Endodermal cell (in vitro differentiated cells): ENCODE measurements around the gene PLA2R1. TPM values are rescaled to one million over a fixed set of nuclear protein-coding genes. Genes with fewer than 3 reads are reported as not detected.

Experiments used
- DNase-seq: peaks from one replicate; pipeline ENCODE4 v3.0.0-alpha.2; 2017
- H3K27ac ChIP-seq: 2 replicates; pipeline ENCODE4 v1.5.1; 2013; ENCODE audit warnings: mild to moderate bottlenecking, low read depth, low read length, moderate library complexity
- H3K27me3 ChIP-seq: 2 replicates; pipeline ENCODE4 v1.6.1; 2013; ENCODE audit warnings: mild to moderate bottlenecking, low read length, moderate library complexity; ENCODE audit not compliant: insufficient read depth, control insufficient read depth, poor library complexity, severe bottlenecking
- H3K36me3 ChIP-seq: 2 replicates; pipeline ENCODE4 v1.7.0; 2013; ENCODE audit warnings: mild to moderate bottlenecking, low read length, moderate library complexity; ENCODE audit not compliant: control insufficient read depth, insufficient read depth
- H3K4me1 ChIP-seq: one replicate; pipeline ENCODE4 v1.7.0; 2013; ENCODE audit warnings: low read length; ENCODE audit not compliant: control insufficient read depth, insufficient read depth
- H3K4me3 ChIP-seq: 2 replicates; pipeline ENCODE4 v1.5.1; 2013; ENCODE audit warnings: mild to moderate bottlenecking, low read length, moderate library complexity
- H3K9ac ChIP-seq: 2 replicates; pipeline ENCODE4 v1.6.1; 2013; ENCODE audit warnings: mild to moderate bottlenecking, low read length, moderate library complexity; ENCODE audit not compliant: poor library complexity, severe bottlenecking; ENCODE audit errors: extremely low read depth
- H3K9me3 ChIP-seq: 2 replicates; pipeline ENCODE4 v1.6.1; 2013; ENCODE audit warnings: mild to moderate bottlenecking, low read length, moderate library complexity; ENCODE audit not compliant: control insufficient read depth
- H3K27ac Mint-ChIP-seq: 2 replicates; pipeline ENCODE4 v1.8.0; 2020; ENCODE audit warnings: mixed read lengths
- H3K27me3 Mint-ChIP-seq: 2 replicates; pipeline ENCODE4 v1.8.0; 2021; ENCODE audit warnings: mild to moderate bottlenecking, mixed read lengths; ENCODE audit not compliant: insufficient read depth
- H3K36me3 Mint-ChIP-seq: 2 replicates; pipeline ENCODE4 v1.8.0; 2020; ENCODE audit warnings: low read depth, mixed read lengths
- H3K4me1 Mint-ChIP-seq: 2 replicates; pipeline ENCODE4 v1.8.0; 2020; ENCODE audit warnings: mixed read lengths
- H3K4me3 Mint-ChIP-seq: 2 replicates; pipeline ENCODE4 v1.8.0; 2020; ENCODE audit warnings: mild to moderate bottlenecking, moderate library complexity, mixed read lengths
- H3K9me3 Mint-ChIP-seq: 2 replicates; pipeline ENCODE4 v1.8.0; 2020; ENCODE audit warnings: mild to moderate bottlenecking, mixed read lengths
- CTCF ChIP-seq: fragments of 200-600 bp; sonication (generic); conservative IDR thresholded peaks from 2 replicates; pipeline ENCODE4 v1.5.0; 2021; ENCODE audit warnings: antibody characterized with exemption, mild to moderate bottlenecking
- WGBS, 2 experiments: methylation state at CpG; one replicate each; pipeline versions ENCODE4 v1.1.5 to v1.1.7; 2013; ENCODE audit warnings: missing lambda C conversion rate in 2 of 2, mixed read lengths in 1 of 2; ENCODE audit not compliant: insufficient coverage in 1 of 2, insufficient read length in 1 of 2; 5-methylcytosine and 5-hydroxymethylcytosine counted together
- total RNA-seq, 2 donors: library from RNA; stranded (reverse); fragmentation: NEBNext Ultra II Directional in 1 of 2; extraction: Animal tissue kit (Norgen Biotek cat#: 25700) in 1 of 2; gene quantifications; 2 replicates in 1 of 2; 3 replicates in 1 of 2; pipeline ENCODE4 v1.2.1, GENCODE V29; 2021

The PLA2R1 gene
- total RNA-seq, 2 donors from 2014 or later = 1.4 to 1.8 TPM

GRCh38 chr2:160054984-160055725, 7.3 kb downstream of the PLA2R1 start:
- Mint-ChIP-seq H3K27ac (no peak overlapping the region), H3K4me1 (peaks cover 24% of the 10 kb centered on the region), H3K27me3 (peaks cover 12% of the 10 kb centered on the region), H3K36me3 (no peaks in the 10 kb centered on the region), H3K4me3 (no peak overlapping the region), H3K9me3 (no peaks in the 10 kb centered on the region)
- peak; percentile 70 for DNase-seq
- H3K4me1 ChIP-seq = peaks cover 11% of the 10 kb centered on the region
- H3K4me3 ChIP-seq = no peak overlapping the region
- no peak overlapping the region for H3K27ac ChIP-seq
- H3K36me3 ChIP-seq = no peaks in the 10 kb centered on the region
- H3K9ac ChIP-seq = no peak overlapping the region
- WGBS, 2 experiments = 78 to 79% methylated on average over 6 to 7 of the region's 7 CpGs
- TF ChIP-seq CTCF = no peak
- H3K9me3 ChIP-seq = no peaks in the 10 kb centered on the region
- H3K27me3 ChIP-seq = peaks cover 2% of the 10 kb centered on the region

GRCh38 chr2:160053946-160054345, 8.5 kb downstream of the PLA2R1 start:
- H3K27ac Mint-ChIP-seq = no peak overlapping the region
- no peak for TF ChIP-seq CTCF
- WGBS, 2 experiments = 94 to 100% methylated on average over 1 to 2 of the region's 2 CpGs
- H3K4me3 Mint-ChIP-seq = no peak overlapping the region
- Histone ChIP-seq H3K27ac (no peak overlapping the region), H3K9ac (no peak overlapping the region), H3K36me3 (no peaks in the 10 kb centered on the region), H3K27me3 (no peaks in the 10 kb centered on the region), H3K9me3 (no peaks in the 10 kb centered on the region), H3K4me3 (no peak overlapping the region), H3K4me1 (peaks cover 11% of the 10 kb centered on the region)
- H3K4me1 Mint-ChIP-seq = peaks cover 24% of the 10 kb centered on the region
- peaks cover 6% of the 10 kb centered on the region for H3K27me3 Mint-ChIP-seq
- no peaks in the 10 kb centered on the region for H3K9me3 Mint-ChIP-seq
- no peaks in the 10 kb centered on the region for H3K36me3 Mint-ChIP-seq
- DNase-seq = no peak

- TF ChIP-seq CTCF = no peak
- Histone ChIP-seq H3K9ac (no peak overlapping the region), H3K4me1 (peaks cover 11% of the 10 kb centered on the region), H3K36me3 (no peaks in the 10 kb centered on the region), H3K9me3 (no peaks in the 10 kb centered on the region), H3K27me3 (no peaks in the 10 kb centered on the region), H3K27ac (no peak overlapping the region), H3K4me3 (no peak overlapping the region)
- no peaks in the 10 kb centered on the region for H3K36me3 Mint-ChIP-seq
- no peak overlapping the region for H3K27ac Mint-ChIP-seq
- no peak for DNase-seq
- H3K27me3 Mint-ChIP-seq = peaks cover 2% of the 10 kb centered on the region
- H3K4me3 Mint-ChIP-seq = no peak overlapping the region
- 83% methylated on average over 2 of the region's 2 CpGs; no CpG with 5 or more reads in 1 of the 2 experiments for WGBS, 2 experiments
- no peaks in the 10 kb centered on the region for H3K9me3 Mint-ChIP-seq
- H3K4me1 Mint-ChIP-seq = peaks cover 24% of the 10 kb centered on the region
These were observed 9.9 kb downstream of the PLA2R1 start for GRCh38 chr2:160052531-160052930.
